CD4-positive, CD25-positive, alpha-beta regulatory T cell (primary cell): ENCODE measurements around the gene TRPM4. TPM values are rescaled to one million over a fixed set of nuclear protein-coding genes. Genes with fewer than 3 reads are reported as not detected.

Source experiments
- ATAC-seq, 2 donors: fragments of 150-1000 bp; cut with Tn5 transposase; one replicate each; pipeline ENCODE4 v1.10.0; 2021; ENCODE audit warnings: low read depth in 2 of 2, moderate number of reproducible peaks in 2 of 2, moderate library complexity in 1 of 2
- DNase-seq, 3 donors: peaks; one replicate each; pipeline versions ENCODE4 v3.0.0 to v3.0.0-alpha.2; 2012 to 2022; ENCODE audit warnings: mixed read lengths in 1 of 3
- H3K27ac ChIP-seq: one replicate; pipeline ENCODE4 v1.7.0; 2013; ENCODE audit warnings: mild to moderate bottlenecking, low read length; ENCODE audit not compliant: insufficient read depth, poor library complexity, severe bottlenecking
- H3K27me3 ChIP-seq: one replicate; pipeline ENCODE4 v1.7.0; 2013; ENCODE audit warnings: low read length; ENCODE audit not compliant: control insufficient read depth, insufficient read depth
- H3K36me3 ChIP-seq: one replicate; pipeline ENCODE4 v1.7.0; 2013; ENCODE audit warnings: mild to moderate bottlenecking, low read length, moderate library complexity; ENCODE audit not compliant: control insufficient read depth, insufficient read depth
- H3K4me1 ChIP-seq: 2 replicates; pipeline ENCODE4 v1.7.0; 2013; ENCODE audit warnings: mild to moderate bottlenecking, low read length; ENCODE audit not compliant: insufficient read depth, control insufficient read depth, poor library complexity, severe bottlenecking
- H3K4me3 ChIP-seq: one replicate; pipeline ENCODE4 v1.7.0; 2013; ENCODE audit warnings: low read depth, mild to moderate bottlenecking, low read length, moderate library complexity
- H3K9me3 ChIP-seq, 2 experiments: 1 replicate in 1 of 2; 2 replicates in 1 of 2; pipeline ENCODE4 v1.7.0; 2013; ENCODE audit warnings: low read length in 2 of 2, mild to moderate bottlenecking in 1 of 2, moderate library complexity in 1 of 2; ENCODE audit not compliant: control insufficient read depth in 2 of 2
- H3K27ac Mint-ChIP-seq, 3 donors: one replicate each; pipeline ENCODE4 v1.8.0; 2020 to 2022; ENCODE audit warnings: mild to moderate bottlenecking in 3 of 3, mixed read lengths in 3 of 3, moderate library complexity in 2 of 3
- H3K27me3 Mint-ChIP-seq: one replicate; pipeline ENCODE4 v1.8.0; 2022; ENCODE audit warnings: mild to moderate bottlenecking, mixed read lengths
- H3K36me3 Mint-ChIP-seq: one replicate; pipeline ENCODE4 v1.8.0; 2020; ENCODE audit warnings: mixed read lengths
- H3K4me1 Mint-ChIP-seq, 4 donors: one replicate each; pipeline ENCODE4 v1.8.0; 2020 to 2022; ENCODE audit warnings: mixed read lengths in 4 of 4, mild to moderate bottlenecking in 1 of 4
- H3K4me3 Mint-ChIP-seq, 4 donors: one replicate each; pipeline ENCODE4 v1.8.0; 2020 to 2022; ENCODE audit warnings: mild to moderate bottlenecking in 4 of 4, mixed read lengths in 4 of 4, moderate library complexity in 3 of 4
- H3K9me3 Mint-ChIP-seq, 7 donors: one replicate each; pipeline ENCODE4 v1.8.0; 2020 to 2022; ENCODE audit warnings: mixed read lengths in 7 of 7, mild to moderate bottlenecking in 3 of 7, moderate library complexity in 2 of 7
- polyA plus RNA-seq, 4 donors: library from polyadenylated mRNA; unstranded; fragments of 300-500 nt; fragmentation: Illumina TruSeq; gene quantifications; one replicate each; pipeline ENCODE4 v1.2.3, GENCODE V29; 2021
- total RNA-seq: library from RNA; stranded (reverse); gene quantifications from one replicate; pipeline ENCODE4 v1.2.3, GENCODE V29; 2022

TRPM4 gene
- total and polyA plus RNA-seq, 5 donors from 2014 or later, result not detected

- H3K9me3 Mint-ChIP-seq, result peaks cover 0 to 3% (median 0%) of the 10 kb centered on the region in 7 donors
Observed at GRCh38 chr19:49249933-49250332, 92.3 kb downstream of the TRPM4 start.

DNA sequence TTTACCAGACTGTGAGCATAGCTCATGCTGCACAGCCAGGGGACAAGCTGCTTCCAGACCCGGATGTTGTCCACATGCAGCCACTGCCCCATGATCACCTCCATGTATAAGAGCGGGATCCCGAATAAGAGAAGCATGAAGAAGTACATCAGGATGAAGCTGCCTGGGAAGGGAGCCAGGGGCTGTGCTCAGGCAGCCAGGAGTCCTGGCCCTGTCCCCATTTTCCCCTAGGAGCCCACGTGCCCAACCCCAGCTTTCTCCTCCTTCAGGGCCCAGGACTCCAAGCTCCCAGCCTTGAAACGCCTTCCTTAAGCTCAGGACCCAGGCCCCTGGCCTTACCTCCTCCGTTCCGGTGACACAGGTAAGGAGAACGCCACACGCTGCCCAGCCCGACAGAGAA lies 98.1 kb downstream of the TRPM4 start:
- H3K4me1 ChIP-seq, result no peaks in the 10 kb centered on the region
- peaks cover 0 to 21% (median 9%) of the 10 kb centered on the region in 7 donors for H3K9me3 Mint-ChIP-seq
- no peak overlapping the region for H3K27ac ChIP-seq
- H3K4me1 Mint-ChIP-seq, result no peaks in the 10 kb centered on the region
- H3K4me3 Mint-ChIP-seq, result no peak overlapping the region
- no peak overlapping the region for H3K27ac Mint-ChIP-seq
- peaks cover 14 to 19% of the 10 kb centered on the region in 2 experiments for H3K9me3 ChIP-seq
- H3K4me3 ChIP-seq, result no peak overlapping the region
- peaks cover 15% of the 10 kb centered on the region for H3K27me3 ChIP-seq
- no peak for DNase-seq
- peaks cover 17% of the 10 kb centered on the region for H3K27me3 Mint-ChIP-seq
- no peak for ATAC-seq
- no peaks in the 10 kb centered on the region for H3K36me3 ChIP-seq
- H3K36me3 Mint-ChIP-seq, result peaks cover 1% of the 10 kb centered on the region

More at GRCh38 chr19:49249933-49250332, 92.3 kb downstream of the TRPM4 start:
- Histone ChIP-seq H3K9me3 (no peaks in the 10 kb centered on the region), H3K4me1 (no peaks in the 10 kb centered on the region), H3K36me3 (no peaks in the 10 kb centered on the region), H3K27ac (no peak overlapping the region), H3K27me3 (peaks cover 4% of the 10 kb centered on the region), H3K4me3 (no peak overlapping the region)
- no peak overlapping the region for H3K4me3 Mint-ChIP-seq
- no peak overlapping the region for H3K27ac Mint-ChIP-seq
- H3K27me3 Mint-ChIP-seq, result peaks cover 15% of the 10 kb centered on the region
- DNase-seq, result no peak
- H3K4me1 Mint-ChIP-seq, result no peaks in the 10 kb centered on the region
- no peak for ATAC-seq
- no peaks in the 10 kb centered on the region for H3K36me3 Mint-ChIP-seq

GRCh38 chr19:49256691-49257090 lies 99.1 kb downstream of the TRPM4 start:
- peaks cover 14% of the 10 kb centered on the region for H3K27me3 ChIP-seq
- H3K27ac ChIP-seq, result no peak overlapping the region
- ATAC-seq, result no peak
- H3K4me1 Mint-ChIP-seq, result no peaks in the 10 kb centered on the region
- no peak for DNase-seq
- peaks cover 3% of the 10 kb centered on the region for H3K36me3 Mint-ChIP-seq
- peaks cover 14 to 19% of the 10 kb centered on the region in 2 experiments for H3K9me3 ChIP-seq
- H3K36me3 ChIP-seq, result no peaks in the 10 kb centered on the region
- H3K27me3 Mint-ChIP-seq, result peaks cover 20% of the 10 kb centered on the region
- H3K4me1 ChIP-seq, result no peaks in the 10 kb centered on the region
- peaks cover 0 to 22% (median 9%) of the 10 kb centered on the region in 7 donors for H3K9me3 Mint-ChIP-seq
- no peak overlapping the region for H3K27ac Mint-ChIP-seq
- H3K4me3 ChIP-seq, result no peak overlapping the region
- H3K4me3 Mint-ChIP-seq, result no peak overlapping the region

Other genes with a start within 250 kb of the TRPM4 start
- gene DHDH, start 224.1 kb upstream of the TRPM4 start, total RNA-seq, result not detected
- gene DHDH, start 224.1 kb upstream of the TRPM4 start, polyA plus RNA-seq, result 1 to 10 TPM in 2 of 4 donors, under 1 TPM in 2; 0.68 to 2.4 (median 1.1) TPM
- 92.8 TPM for gene BAX, start 202.9 kb upstream of the TRPM4 start, total RNA-seq
- 10 to 100 TPM; 47.9 to 73.1 (median 61.1) TPM for gene BAX, start 202.9 kb upstream of the TRPM4 start, polyA plus RNA-seq
- gene FTL, start 192.5 kb upstream of the TRPM4 start, total RNA-seq, result 575 TPM
- 1,000 to 10,000 TPM; 4,061 to 5,675 (median 4,823) TPM for gene FTL, start 192.5 kb upstream of the TRPM4 start, polyA plus RNA-seq
- gene GYS1, start 164.5 kb upstream of the TRPM4 start, total RNA-seq, result 37.1 TPM
- gene GYS1, start 164.5 kb upstream of the TRPM4 start, polyA plus RNA-seq, result 10 to 100 TPM; 24.5 to 28.8 (median 26.2) TPM
- 18.5 TPM for gene RUVBL2, start 163.9 kb upstream of the TRPM4 start, total RNA-seq
- gene RUVBL2, start 163.9 kb upstream of the TRPM4 start, polyA plus RNA-seq, result 10 to 100 TPM; 49.1 to 60.2 (median 52.9) TPM
- gene LHB, start 140.7 kb upstream of the TRPM4 start, total RNA-seq, result not detected
- not detected for gene LHB, start 140.7 kb upstream of the TRPM4 start, polyA plus RNA-seq
- not detected for gene CGB3, start 133.5 kb upstream of the TRPM4 start, total RNA-seq
- gene CGB3, start 133.5 kb upstream of the TRPM4 start, polyA plus RNA-seq, result not detected
- gene CGB2, start 125.9 kb upstream of the TRPM4 start, total RNA-seq, result not detected
- gene CGB2, start 125.9 kb upstream of the TRPM4 start, polyA plus RNA-seq, result not detected
- not detected for gene CGB1, start 120.9 kb upstream of the TRPM4 start, total RNA-seq
- gene CGB1, start 120.9 kb upstream of the TRPM4 start, polyA plus RNA-seq, result not detected
- gene CGB5, start 113.9 kb upstream of the TRPM4 start, total RNA-seq, result not detected
- not detected for gene CGB5, start 113.9 kb upstream of the TRPM4 start, polyA plus RNA-seq
- gene CGB8, start 108.7 kb upstream of the TRPM4 start, total RNA-seq, result not detected
- gene CGB8, start 108.7 kb upstream of the TRPM4 start, polyA plus RNA-seq, result not detected
- not detected for gene CGB7, start 100.0 kb upstream of the TRPM4 start, total RNA-seq
- gene CGB7, start 100.0 kb upstream of the TRPM4 start, polyA plus RNA-seq, result not detected
- gene NTF4, start 93.0 kb upstream of the TRPM4 start, total RNA-seq, result not detected
- not detected for gene NTF4, start 93.0 kb upstream of the TRPM4 start, polyA plus RNA-seq
- gene KCNA7, start 85.1 kb upstream of the TRPM4 start, total RNA-seq, result not detected
- not detected for gene KCNA7, start 85.1 kb upstream of the TRPM4 start, polyA plus RNA-seq
- gene SNRNP70, start 72.3 kb upstream of the TRPM4 start, total RNA-seq, result 381 TPM
- gene SNRNP70, start 72.3 kb upstream of the TRPM4 start, polyA plus RNA-seq, result 10 to 100 TPM; 45.5 to 55.4 (median 52.2) TPM
- 5.5 TPM for gene LIN7B, start 43.4 kb upstream of the TRPM4 start, total RNA-seq
- 1 to 10 TPM; 2.6 to 4.4 (median 4.2) TPM for gene LIN7B, start 43.4 kb upstream of the TRPM4 start, polyA plus RNA-seq
- 1.7 TPM for gene C19orf73, start 38.6 kb upstream of the TRPM4 start, total RNA-seq
- 1 to 10 TPM; 1.1 to 3.7 (median 2.0) TPM for gene C19orf73, start 38.6 kb upstream of the TRPM4 start, polyA plus RNA-seq
- 2.6 TPM for gene PPFIA3, start 38.2 kb upstream of the TRPM4 start, total RNA-seq
- under 1 TPM in 3 of 4 donors, not detected in 1; 0.11 to 0.17 (median 0.17) TPM for gene PPFIA3, start 38.2 kb upstream of the TRPM4 start, polyA plus RNA-seq
- gene HRC, start 2.4 kb upstream of the TRPM4 start, total RNA-seq, result not detected
- gene HRC, start 2.4 kb upstream of the TRPM4 start, polyA plus RNA-seq, result not detected
- 8.6 TPM for gene SLC6A16, start 167.4 kb downstream of the TRPM4 start, total RNA-seq
- 1 to 10 TPM in 3 of 4 donors, under 1 TPM in 1; 0.81 to 2.0 (median 1.4) TPM for gene SLC6A16, start 167.4 kb downstream of the TRPM4 start, polyA plus RNA-seq
- gene CD37, start 177.6 kb downstream of the TRPM4 start, total RNA-seq, result 351 TPM
- 100 to 1,000 TPM; 149 to 187 (median 162) TPM for gene CD37, start 177.6 kb downstream of the TRPM4 start, polyA plus RNA-seq
- not detected for gene TEAD2, start 204.6 kb downstream of the TRPM4 start, total RNA-seq
- gene TEAD2, start 204.6 kb downstream of the TRPM4 start, polyA plus RNA-seq, result not detected
- not detected for gene DKKL1, start 206.1 kb downstream of the TRPM4 start, total RNA-seq
- gene DKKL1, start 206.1 kb downstream of the TRPM4 start, polyA plus RNA-seq, result not detected
- gene KASH5, start 230.5 kb downstream of the TRPM4 start, total RNA-seq, result not detected
- not detected for gene KASH5, start 230.5 kb downstream of the TRPM4 start, polyA plus RNA-seq